Vagina (tissue), 2 donors: Measurements from ENCODE around the gene SLC35D1. TPM values are rescaled to one million over a fixed set of nuclear protein-coding genes. Genes with fewer than 3 reads are reported as not detected.

ENCODE experiments used
- DNase-seq, 2 donors: peaks; one replicate each; pipeline ENCODE4 v3.0.0-alpha.2; 2017; ENCODE audit errors: extremely low spot score in 2 of 2
- H3K27ac ChIP-seq: fragments of 200-600 bp; sonication (generic); one replicate; pipeline ENCODE4 v1.5.1; 2019
- H3K27me3 ChIP-seq: fragments of 200-600 bp; sonication (generic); one replicate; pipeline ENCODE4 v1.5.1; 2019
- H3K36me3 ChIP-seq, 2 donors: fragments of 200-600 bp; sonication (generic); one replicate each; pipeline ENCODE4 v1.5.1; 2017 to 2019
- H3K4me1 ChIP-seq: fragments of 200-600 bp; sonication (generic); one replicate; pipeline ENCODE4 v1.5.1; 2019
- H3K4me3 ChIP-seq, 2 donors: fragments of 200-600 bp; sonication (generic); 1 replicate in 1 of 2; 2 replicates in 1 of 2; pipeline ENCODE4 v1.5.1; 2016 to 2019
- H3K9me3 ChIP-seq: fragments of 200-600 bp; sonication (generic); one replicate; pipeline ENCODE4 v1.5.1; 2019
- CTCF ChIP-seq, 3 experiments: fragments of 450-650 bp in 2 of 3; fragments of 200-600 bp in 1 of 3; sonication (generic) in 1 of 3; IDR thresholded peaks; one replicate each; pipeline ENCODE4 v1.5.1; 2017 to 2019; ENCODE audit warnings: antibody characterized with exemption in 3 of 3, mild to moderate bottlenecking in 2 of 3, moderate library complexity in 2 of 3
- POLR2A ChIP-seq, 2 donors: fragments of 450-650 bp; IDR thresholded peaks; one replicate each; pipeline ENCODE4 v1.6.1; 2017; ENCODE audit warnings: antibody characterized with exemption in 2 of 2, mild to moderate bottlenecking in 2 of 2, moderate library complexity in 2 of 2
- POLR2AphosphoS5 ChIP-seq, 2 donors: sonication (generic); formaldehyde crosslinking; IDR thresholded peaks; one replicate each; pipeline ENCODE4 v1.9.0; 2017; ENCODE audit warnings: antibody characterized with exemption in 2 of 2, mild to moderate bottlenecking in 2 of 2, low read depth in 1 of 2; ENCODE audit not compliant: insufficient read depth in 1 of 2
- intact Hi-C: fragments of 100-400 bp; cut with DNase I; formaldehyde crosslinking; loops from one replicate; pipeline ENCODE4 v1.15.1; 2023
- total RNA-seq: library from RNA; depleted of rRNA; stranded (reverse); fragments of >200 nt; gene quantifications from one replicate; pipeline ENCODE4 v1.2.3, GENCODE V29; 2016

The SLC35D1 gene
- total RNA-seq, 1 donor from 2014 or later, result 13.3 TPM

GRCh38 chr1:67089685-67090208 is 35.8 kb upstream of the SLC35D1 start:
- Histone ChIP-seq H3K36me3 (no peaks in the 10 kb centered on the region), H3K4me3 (no peak overlapping the region), H3K4me1 (no peaks in the 10 kb centered on the region), H3K27me3 (no peaks in the 10 kb centered on the region), H3K27ac (no peak overlapping the region), H3K9me3 (no peaks in the 10 kb centered on the region)
- TF ChIP-seq POLR2A (IDR thresholded peaks at IDR 0.05) (no peak), POLR2AphosphoS5 (IDR thresholded peaks at IDR 0.05; ENCODE audit: insufficient read depth in 1 of 2, low read depth in 1 of 2) (no peak), CTCF (IDR thresholded peaks at IDR 0.05) (no peak)
- no peak for DNase-seq
- intact Hi-C loops, result no loop called here

GRCh38 chr1:67088440-67088839 is 34.5 kb upstream of the SLC35D1 start:
- Histone ChIP-seq H3K27me3 (no peaks in the 10 kb centered on the region), H3K4me1 (no peaks in the 10 kb centered on the region), H3K36me3 (no peaks in the 10 kb centered on the region), H3K4me3 (no peak overlapping the region), H3K27ac (no peak overlapping the region), H3K9me3 (no peaks in the 10 kb centered on the region)
- intact Hi-C loops, result no loop called here
- TF ChIP-seq CTCF (IDR thresholded peaks at IDR 0.05) (no peak), POLR2A (IDR thresholded peaks at IDR 0.05) (no peak), POLR2AphosphoS5 (IDR thresholded peaks at IDR 0.05; ENCODE audit: insufficient read depth in 1 of 2, low read depth in 1 of 2) (no peak)
- DNase-seq, result no peak

GRCh38 chr1:67085326-67085725 is 31.4 kb upstream of the SLC35D1 start:
- TF ChIP-seq CTCF (IDR thresholded peaks at IDR 0.05) (no peak), POLR2A (IDR thresholded peaks at IDR 0.05) (no peak), POLR2AphosphoS5 (IDR thresholded peaks at IDR 0.05; ENCODE audit: insufficient read depth in 1 of 2, low read depth in 1 of 2) (no peak)
- no peaks in the 10 kb centered on the region for H3K36me3 ChIP-seq
- DNase-seq, result no peak
- H3K4me3 ChIP-seq, result no peak overlapping the region
- intact Hi-C loops, result no loop called here
- H3K9me3 ChIP-seq, result no peaks in the 10 kb centered on the region
- H3K27ac ChIP-seq, result no peak overlapping the region
- no peaks in the 10 kb centered on the region for H3K4me1 ChIP-seq
- H3K27me3 ChIP-seq, result no peaks in the 10 kb centered on the region

GRCh38 chr1:67084765-67085318 is 30.9 kb upstream of the SLC35D1 start:
- Histone ChIP-seq H3K27me3 (no peaks in the 10 kb centered on the region), H3K4me1 (no peaks in the 10 kb centered on the region), H3K36me3 (no peaks in the 10 kb centered on the region), H3K27ac (no peak overlapping the region), H3K4me3 (no peak overlapping the region), H3K9me3 (no peaks in the 10 kb centered on the region)
- intact Hi-C loops, result no loop called here
- no peak for DNase-seq
- TF ChIP-seq POLR2AphosphoS5 (IDR thresholded peaks at IDR 0.05; ENCODE audit: insufficient read depth in 1 of 2, low read depth in 1 of 2) (no peak), POLR2A (IDR thresholded peaks at IDR 0.05) (no peak)

GRCh38 chr1:67078291-67078690 is 24.3 kb upstream of the SLC35D1 start:
- no peaks in the 10 kb centered on the region for H3K9me3 ChIP-seq
- H3K4me1 ChIP-seq, result no peaks in the 10 kb centered on the region
- no peak for TF ChIP-seq POLR2AphosphoS5 (IDR thresholded peaks at IDR 0.05; ENCODE audit: insufficient read depth in 1 of 2, low read depth in 1 of 2)
- TF ChIP-seq CTCF (IDR thresholded peaks at IDR 0.05), result no peak
- TF ChIP-seq POLR2A (IDR thresholded peaks at IDR 0.05), result no peak
- H3K36me3 ChIP-seq, result no peaks in the 10 kb centered on the region
- intact Hi-C loops, result no loop called here
- H3K27ac ChIP-seq, result no peak overlapping the region
- no peak overlapping the region for H3K4me3 ChIP-seq
- no peak for DNase-seq
- no peaks in the 10 kb centered on the region for H3K27me3 ChIP-seq
